Measurements from ENCODE around the gene CACNA1B.

DNA sequence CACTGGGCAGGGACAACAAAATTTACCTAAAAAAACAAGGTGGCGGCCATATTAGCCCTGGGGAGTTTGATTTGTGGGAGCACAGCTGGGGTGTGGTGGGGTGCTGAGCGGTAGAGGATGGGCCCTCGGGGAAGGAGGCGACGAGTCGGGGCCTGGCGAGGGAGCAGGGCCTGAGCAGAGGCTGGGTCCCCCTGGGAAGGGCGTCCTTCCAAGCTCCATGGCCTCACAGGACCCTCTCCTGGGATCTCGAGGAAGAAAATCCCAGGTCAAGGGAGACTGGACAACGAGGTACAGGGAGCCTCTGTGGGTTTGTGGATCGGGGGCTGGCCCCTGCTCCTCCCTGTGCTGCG is 165.5 kb downstream of the CACNA1B start:
- TF ChIP-seq POLR2A (IDR thresholded peaks at IDR 0.05): no peak
- TF ChIP-seq, protein P1, sequence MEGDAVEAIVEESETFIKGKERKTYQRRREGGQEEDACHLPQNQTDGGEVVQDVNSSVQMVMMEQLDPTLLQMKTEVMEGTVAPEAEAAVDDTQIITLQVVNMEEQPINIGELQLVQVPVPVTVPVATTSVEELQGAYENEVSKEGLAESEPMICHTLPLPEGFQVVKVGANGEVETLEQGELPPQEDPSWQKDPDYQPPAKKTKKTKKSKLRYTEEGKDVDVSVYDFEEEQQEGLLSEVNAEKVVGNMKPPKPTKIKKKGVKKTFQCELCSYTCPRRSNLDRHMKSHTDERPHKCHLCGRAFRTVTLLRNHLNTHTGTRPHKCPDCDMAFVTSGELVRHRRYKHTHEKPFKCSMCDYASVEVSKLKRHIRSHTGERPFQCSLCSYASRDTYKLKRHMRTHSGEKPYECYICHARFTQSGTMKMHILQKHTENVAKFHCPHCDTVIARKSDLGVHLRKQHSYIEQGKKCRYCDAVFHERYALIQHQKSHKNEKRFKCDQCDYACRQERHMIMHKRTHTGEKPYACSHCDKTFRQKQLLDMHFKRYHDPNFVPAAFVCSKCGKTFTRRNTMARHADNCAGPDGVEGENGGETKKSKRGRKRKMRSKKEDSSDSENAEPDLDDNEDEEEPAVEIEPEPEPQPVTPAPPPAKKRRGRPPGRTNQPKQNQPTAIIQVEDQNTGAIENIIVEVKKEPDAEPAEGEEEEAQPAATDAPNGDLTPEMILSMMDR (IDR thresholded peaks at IDR 0.05): no peak

All from suprapubic skin (tissue), 3 donors.